NCI-H1930 (cell line): ENCODE measurements around the gene CERT1.

ENCODE experiments used
- DNase-seq, 2 experiments: peaks; one replicate each; lab custom pipeline; 2025; lab: John Stamatoyannopoulos, UW

The CERT1 gene

DNA sequence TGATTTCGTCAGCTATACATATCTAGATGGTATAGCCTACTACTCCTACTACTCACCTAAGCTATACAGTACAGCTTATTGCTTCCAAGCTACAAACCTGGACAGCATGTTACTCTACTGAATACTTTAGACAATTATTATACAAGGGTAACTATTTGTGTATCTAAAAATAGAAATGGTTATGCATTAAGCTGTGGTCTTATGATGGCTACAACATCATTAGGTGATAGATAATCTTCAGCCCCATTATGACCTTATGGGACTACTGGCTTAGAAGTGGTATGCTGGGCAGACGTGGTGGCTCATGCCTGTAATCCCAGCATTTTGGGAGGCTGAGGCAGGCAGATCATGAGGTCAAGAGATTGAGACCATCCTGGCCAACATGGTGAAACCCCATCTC lies 40.2 kb downstream of the CERT1 start:
- DNase-seq = no peak

- DNase-seq = no peak
Observed at GRCh38 chr5:75469017-75469416, 42.4 kb downstream of the CERT1 start.

DNA sequence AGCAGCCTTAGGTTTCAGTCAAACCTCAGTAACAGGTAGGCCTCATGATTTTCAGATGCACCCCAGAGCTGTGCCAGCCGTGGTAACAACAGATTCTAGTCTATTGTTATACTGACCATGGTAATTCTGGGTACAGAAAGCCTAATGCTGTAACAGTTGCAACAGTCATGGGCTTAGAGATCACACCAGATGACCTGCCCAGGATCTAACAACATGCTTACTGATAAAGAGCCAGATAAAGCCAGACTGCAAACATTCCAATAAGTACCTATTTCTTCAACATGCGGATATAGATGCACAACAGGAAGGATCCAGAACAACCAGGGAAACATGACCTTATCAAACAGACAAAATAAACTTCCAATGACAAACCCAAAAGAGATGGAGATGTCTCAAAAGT lies 42.8 kb downstream of the CERT1 start:
- no peak for DNase-seq

- DNase-seq = no peak
Observed at GRCh38 chr5:75466006-75466716, 45.3 kb downstream of the CERT1 start.

- no peak for DNase-seq
Observed at GRCh38 chr5:75465480-75465879, 45.9 kb downstream of the CERT1 start.

DNA sequence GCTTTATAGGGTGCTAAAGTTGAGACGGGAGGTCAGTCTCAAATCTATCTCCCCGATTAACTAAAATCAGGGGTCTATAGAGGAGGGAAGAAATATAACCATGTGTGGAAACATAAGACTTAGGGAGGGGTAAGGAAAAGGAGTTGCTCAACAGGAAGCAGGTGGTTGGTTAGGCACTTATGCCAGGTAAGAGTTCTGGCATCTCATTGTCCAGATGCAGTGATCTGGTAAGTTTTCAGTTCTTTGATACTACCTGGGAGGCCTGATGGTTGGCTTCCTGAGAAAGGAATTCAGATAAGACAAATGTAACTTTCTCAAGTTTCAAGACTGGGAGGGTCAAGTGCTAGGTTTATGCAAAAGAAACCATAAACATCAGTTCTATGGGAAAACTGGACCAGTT lies 47.7 kb downstream of the CERT1 start:
- no peak for DNase-seq

- DNase-seq = no peak
Observed at GRCh38 chr5:75461679-75462078, 49.8 kb downstream of the CERT1 start.

- DNase-seq = no peak
Observed at GRCh38 chr5:75460942-75461610, 50.4 kb downstream of the CERT1 start.

- DNase-seq = no peak
Observed at GRCh38 chr5:75460532-75460931, 50.9 kb downstream of the CERT1 start.

DNA sequence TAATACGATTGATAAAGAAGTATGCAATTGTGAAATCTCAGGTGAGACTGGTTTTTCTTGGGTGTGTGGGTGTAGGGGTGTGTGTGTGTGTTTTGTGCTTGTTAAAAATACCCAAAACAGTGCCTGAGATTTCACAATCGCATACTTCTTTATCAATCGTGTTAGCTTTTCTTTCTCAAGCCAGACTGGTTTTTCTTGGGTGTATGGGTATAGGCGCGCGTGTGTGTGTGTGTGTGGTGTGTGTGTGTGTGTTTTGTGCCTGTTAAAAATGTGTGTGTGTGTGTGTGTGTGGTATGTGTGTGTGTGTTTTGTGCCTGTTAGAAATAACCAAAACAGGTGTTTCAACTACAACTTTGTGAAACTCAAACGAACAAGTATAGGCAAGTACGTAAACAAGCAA lies 53.7 kb downstream of the CERT1 start:
- no peak for DNase-seq

GRCh38 chr5:75457161-75457560 lies 54.3 kb downstream of the CERT1 start:
- DNase-seq = no peak

GRCh38 chr5:75450069-75450468 lies 61.4 kb downstream of the CERT1 start:
- no peak for DNase-seq

GRCh38 chr5:75446068-75446467 lies 65.4 kb downstream of the CERT1 start:
- no peak for DNase-seq

GRCh38 chr5:75441560-75441959 lies 69.9 kb downstream of the CERT1 start:
- DNase-seq = no peak

- no peak for DNase-seq
Observed at GRCh38 chr5:75439276-75439675, 72.2 kb downstream of the CERT1 start.

DNA sequence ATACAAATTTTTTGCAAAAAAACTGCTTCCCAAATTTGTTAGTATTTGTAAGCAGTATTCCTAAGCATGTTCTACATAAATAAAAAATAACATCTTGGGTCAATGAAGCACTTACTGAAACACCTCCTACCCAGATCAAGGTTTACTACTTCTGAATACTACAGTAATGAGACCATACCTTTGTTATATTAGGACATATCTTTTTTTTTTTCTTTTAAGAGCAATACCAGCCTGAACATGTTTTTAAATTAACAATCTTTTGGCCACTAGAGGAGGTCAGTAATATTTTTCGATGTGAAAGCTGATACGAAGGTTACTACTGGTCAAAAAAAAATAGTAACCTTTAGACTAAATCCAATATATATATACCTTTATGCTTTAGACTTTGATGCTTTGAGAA lies 72.7 kb downstream of the CERT1 start:
- DNase-seq = no peak

DNA sequence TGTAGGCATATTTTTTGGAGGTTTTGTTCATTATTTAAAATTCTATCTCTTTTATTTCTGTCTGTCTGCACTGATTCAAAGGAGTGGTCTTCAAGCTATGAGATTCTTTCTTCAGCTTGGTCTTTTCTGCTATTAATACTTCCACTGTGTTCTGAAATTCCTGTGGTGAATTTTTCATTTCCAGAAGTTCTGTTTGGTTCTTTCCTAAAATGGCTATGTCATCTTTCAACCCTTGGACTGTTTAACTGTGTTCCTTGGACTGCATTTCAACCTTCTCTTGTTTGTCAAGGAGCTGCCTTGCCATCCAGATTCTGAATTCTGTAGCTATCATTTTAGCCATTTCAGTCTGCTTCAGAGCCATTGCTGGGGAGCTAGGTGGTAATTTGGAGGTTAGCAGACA lies 76.3 kb downstream of the CERT1 start:
- no peak for DNase-seq

GRCh38 chr5:75433814-75434506 lies 77.5 kb downstream of the CERT1 start:
- no peak for DNase-seq

DNA sequence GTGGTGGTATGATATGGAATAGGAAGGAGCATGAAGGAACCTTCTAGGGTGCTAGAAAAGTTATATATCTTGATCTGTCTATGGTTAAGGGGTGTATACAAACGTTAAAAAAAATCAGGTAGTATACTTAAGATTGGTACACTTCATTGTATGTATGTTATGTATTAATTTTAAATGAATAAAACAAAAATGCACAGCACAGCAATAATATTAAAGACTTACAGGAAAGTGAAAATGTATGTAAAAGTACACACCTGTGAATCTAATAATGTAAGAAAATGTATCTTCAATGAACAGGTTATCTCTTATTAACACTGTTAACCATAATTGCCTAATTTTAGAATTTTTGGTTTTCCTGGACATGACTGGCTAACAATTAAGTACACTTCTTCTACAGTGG lies 97.2 kb downstream of the CERT1 start:
- DNase-seq = no peak

- no peak for DNase-seq
Observed at GRCh38 chr5:75412111-75412990, 99.1 kb downstream of the CERT1 start.

GRCh38 chr5:75405296-75405695 lies 106.1 kb downstream of the CERT1 start:
- DNase-seq = no peak

- no peak for DNase-seq
Observed at GRCh38 chr5:75395277-75395676, 116.2 kb downstream of the CERT1 start.
